ENCODE measurements around the gene ZNF385D. TPM values are rescaled to one million over a fixed set of nuclear protein-coding genes. Genes with fewer than 3 reads are reported as not detected.

ZNF385D gene
- total RNA-seq, 1 donor, result 1.7 TPM

- no peak for TF ChIP-seq CTCF (IDR thresholded peaks at IDR 0.05; ENCODE audit: insufficient read depth, low read depth, low read length)
- no peak overlapping the region for H3K4me3 ChIP-seq (ENCODE audit: low read depth, low read length)
- DNase-seq (ENCODE audit: low read depth), result peak; percentile 1
Observed at GRCh38 chr3:21779909-21780308, 28.9 kb upstream of the ZNF385D start.

GRCh38 chr3:21778715-21779114, 27.7 kb upstream of the ZNF385D start:
- H3K4me3 ChIP-seq (ENCODE audit: low read depth, low read length), result no peak overlapping the region
- TF ChIP-seq CTCF (IDR thresholded peaks at IDR 0.05; ENCODE audit: insufficient read depth, low read depth, low read length), result no peak
- no peak for DNase-seq (ENCODE audit: low read depth)

GRCh38 chr3:21777821-21778220, 26.8 kb upstream of the ZNF385D start:
- no peak for DNase-seq (ENCODE audit: low read depth)
- TF ChIP-seq CTCF (IDR thresholded peaks at IDR 0.05; ENCODE audit: insufficient read depth, low read depth, low read length), result no peak
- no peak overlapping the region for H3K4me3 ChIP-seq (ENCODE audit: low read depth, low read length)

- H3K4me3 ChIP-seq (ENCODE audit: low read depth, low read length), result no peak overlapping the region
- DNase-seq (ENCODE audit: low read depth), result no peak
- no peak for TF ChIP-seq CTCF (IDR thresholded peaks at IDR 0.05; ENCODE audit: insufficient read depth, low read depth, low read length)
Observed at GRCh38 chr3:21766002-21766401, 15.0 kb upstream of the ZNF385D start.

GRCh38 chr3:21755896-21756295, 4.9 kb upstream of the ZNF385D start:
- no peak for DNase-seq (ENCODE audit: low read depth)
- no peak for TF ChIP-seq CTCF (IDR thresholded peaks at IDR 0.05; ENCODE audit: insufficient read depth, low read depth, low read length)
- no peak overlapping the region for H3K4me3 ChIP-seq (ENCODE audit: low read depth, low read length)

- no peak for DNase-seq (ENCODE audit: low read depth)
- TF ChIP-seq CTCF (IDR thresholded peaks at IDR 0.05; ENCODE audit: insufficient read depth, low read depth, low read length), result no peak
- no peak overlapping the region for H3K4me3 ChIP-seq (ENCODE audit: low read depth, low read length)
Observed at GRCh38 chr3:21754839-21755238, 3.8 kb upstream of the ZNF385D start.

- TF ChIP-seq CTCF (IDR thresholded peaks at IDR 0.05; ENCODE audit: insufficient read depth, low read depth, low read length), result peak; percentile 40
- peak; percentile 42 for DNase-seq (ENCODE audit: low read depth)
- H3K4me3 ChIP-seq (ENCODE audit: low read depth, low read length), result no peak overlapping the region
Observed at GRCh38 chr3:21752749-21753347, 1.8 kb upstream of the ZNF385D start.

Data from fibroblast of villous mesenchyme (primary cell).